ENCODE measurements around the gene TMEM178B.

TMEM178B gene

GRCh38 chr7:141456298-141456697, 382.4 kb downstream of the TMEM178B start:
- TF ChIP-seq CTCF (IDR thresholded peaks at IDR 0.05; ENCODE audit: control insufficient read depth, extremely low read depth, insufficient read depth): no peak
- no peak overlapping the region for H3K4me3 ChIP-seq (ENCODE audit: low read depth, low read length)
- DNase-seq (ENCODE audit: low read depth): no peak

GRCh38 chr7:141456711-141457110, 382.8 kb downstream of the TMEM178B start:
- TF ChIP-seq CTCF (IDR thresholded peaks at IDR 0.05; ENCODE audit: control insufficient read depth, extremely low read depth, insufficient read depth): no peak
- no peak overlapping the region for H3K4me3 ChIP-seq (ENCODE audit: low read depth, low read length)
- no peak for DNase-seq (ENCODE audit: low read depth)

DNA sequence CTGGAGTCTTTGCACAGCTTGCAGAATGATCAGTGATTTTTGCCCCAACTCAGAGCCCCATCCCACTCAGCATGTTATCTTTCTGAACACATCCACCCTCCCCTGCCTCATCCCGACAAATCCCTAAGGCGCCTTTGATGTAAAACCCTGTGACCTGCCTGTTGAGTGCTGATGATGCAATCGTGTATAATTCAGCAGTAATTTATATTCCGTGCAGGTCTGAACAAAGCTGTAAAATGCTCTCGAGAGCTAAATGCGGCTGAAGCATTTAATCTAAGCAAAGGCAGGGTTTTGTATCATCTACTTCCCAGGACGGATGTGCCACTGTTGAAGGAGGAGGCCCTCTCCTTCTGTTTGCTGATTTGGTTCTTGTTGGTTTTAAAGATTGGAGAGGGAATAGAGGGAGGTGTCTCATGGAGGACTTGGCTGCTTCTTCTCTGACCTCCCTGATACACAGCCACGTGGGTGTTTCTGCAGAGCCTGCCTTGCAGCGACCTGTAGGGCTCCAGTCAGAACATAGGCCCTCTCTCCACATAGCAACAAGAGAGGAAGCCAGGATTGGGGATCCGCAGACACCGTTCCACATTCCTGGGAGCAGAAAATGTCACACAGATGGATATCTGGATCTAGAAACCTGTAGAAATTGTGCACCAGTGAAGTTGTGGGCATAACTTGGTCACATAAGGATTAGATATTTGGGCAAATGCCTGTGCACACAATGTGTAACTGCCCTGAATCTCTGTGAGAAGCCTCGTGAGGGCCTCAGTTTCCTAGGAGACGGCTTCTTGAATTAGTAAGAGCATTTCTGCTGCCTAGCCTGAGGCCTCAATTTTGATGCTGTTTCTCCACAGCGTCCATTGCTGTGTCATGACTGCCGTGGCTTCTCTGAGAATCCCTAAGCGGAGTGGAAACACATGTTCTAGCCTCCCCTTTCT, 387.2 kb downstream of the TMEM178B start:
- no peak for DNase-seq (ENCODE audit: low read depth)
- no peak for TF ChIP-seq CTCF (IDR thresholded peaks at IDR 0.05; ENCODE audit: control insufficient read depth, extremely low read depth, insufficient read depth)
- H3K4me3 ChIP-seq (ENCODE audit: low read depth, low read length): no peak overlapping the region

GRCh38 chr7:141461924-141462323, 388.1 kb downstream of the TMEM178B start:
- H3K4me3 ChIP-seq (ENCODE audit: low read depth, low read length): no peak overlapping the region
- no peak for DNase-seq (ENCODE audit: low read depth)
- no peak for TF ChIP-seq CTCF (IDR thresholded peaks at IDR 0.05; ENCODE audit: control insufficient read depth, extremely low read depth, insufficient read depth)

- TF ChIP-seq CTCF (IDR thresholded peaks at IDR 0.05; ENCODE audit: control insufficient read depth, extremely low read depth, insufficient read depth): no peak
- H3K4me3 ChIP-seq (ENCODE audit: low read depth, low read length): no peak overlapping the region
- DNase-seq (ENCODE audit: low read depth): no peak
Measured at GRCh38 chr7:141462958-141463357, 389.1 kb downstream of the TMEM178B start.

- no peak overlapping the region for H3K4me3 ChIP-seq (ENCODE audit: low read depth, low read length)
- TF ChIP-seq CTCF (IDR thresholded peaks at IDR 0.05; ENCODE audit: control insufficient read depth, extremely low read depth, insufficient read depth): no peak
- no peak for DNase-seq (ENCODE audit: low read depth)
Measured at GRCh38 chr7:141463986-141464385, 390.1 kb downstream of the TMEM178B start.

DNA sequence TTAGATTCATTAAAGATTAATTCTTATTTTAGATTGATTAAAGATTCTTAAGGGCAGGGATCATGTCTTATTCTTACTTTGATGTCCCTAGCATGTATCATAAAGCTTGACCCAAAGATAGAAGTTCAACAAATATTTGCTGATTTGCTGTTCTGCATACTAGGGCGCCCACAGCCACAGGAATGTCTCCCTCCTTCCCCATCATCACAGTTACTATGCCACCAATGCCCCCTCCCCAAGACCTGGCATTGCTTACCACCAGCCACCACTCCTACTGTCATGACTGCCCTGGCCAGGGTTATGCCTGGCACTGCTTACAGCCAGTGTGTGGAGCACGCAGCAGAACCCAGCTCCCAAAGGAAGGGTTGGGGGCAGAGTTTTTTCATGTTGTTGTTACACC, 390.7 kb downstream of the TMEM178B start:
- H3K4me3 ChIP-seq (ENCODE audit: low read depth, low read length): no peak overlapping the region
- no peak for TF ChIP-seq CTCF (IDR thresholded peaks at IDR 0.05; ENCODE audit: control insufficient read depth, extremely low read depth, insufficient read depth)
- DNase-seq (ENCODE audit: low read depth): no peak
